ENCODE measurements around the gene CCDC27. TPM values are rescaled to one million over a fixed set of nuclear protein-coding genes. Genes with fewer than 3 reads are reported as not detected.

CCDC27 gene
- total RNA-seq, 1 donor from 2014 or later, result not detected

DNA sequence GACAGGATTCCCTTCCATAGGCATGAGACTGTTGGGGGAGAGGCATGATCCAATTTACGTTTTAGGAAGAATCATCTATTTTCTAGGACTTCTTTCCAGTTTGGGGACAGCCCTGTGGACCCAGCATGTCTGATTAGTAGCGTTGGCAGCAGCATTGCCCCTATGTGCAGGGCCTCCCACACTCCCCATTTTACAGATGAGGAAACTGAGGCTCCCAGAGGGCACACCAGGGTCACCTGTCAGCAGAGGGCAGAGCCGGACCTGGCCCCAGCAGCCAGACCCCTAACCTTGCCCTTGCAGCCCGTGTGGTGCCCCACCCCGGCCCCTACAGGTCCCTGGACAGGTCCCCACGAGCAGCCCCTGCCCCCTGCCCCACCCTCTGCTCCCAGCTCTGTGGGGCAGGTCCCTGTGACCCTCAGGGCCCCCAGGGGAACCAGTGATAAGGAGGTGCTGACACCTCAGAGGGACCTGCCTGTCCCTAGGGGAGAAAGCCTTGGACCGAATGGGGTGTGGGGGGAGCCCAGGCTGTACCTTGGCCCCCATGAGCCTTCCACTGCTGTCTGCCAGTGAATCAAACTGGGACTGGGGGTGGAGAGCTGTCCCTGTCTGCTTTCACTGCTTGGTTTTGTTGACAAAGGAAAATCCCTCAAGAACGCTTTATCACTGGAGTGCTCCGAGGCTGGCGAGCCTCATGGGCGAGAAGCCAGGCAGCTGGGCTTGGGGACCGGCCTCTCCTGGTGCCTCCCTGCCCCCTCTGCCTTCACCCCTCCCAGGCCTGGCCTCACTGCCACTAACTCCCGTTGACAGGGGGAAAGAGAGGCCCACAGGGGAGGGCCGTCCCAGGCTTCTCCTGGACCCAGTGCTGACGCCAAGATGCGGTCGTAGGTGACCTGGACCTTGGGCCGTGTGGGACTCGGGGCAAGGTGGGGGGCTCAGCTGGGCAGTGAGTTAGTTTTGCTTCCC, 39.4 kb upstream of the CCDC27 start:
- no peak for TF ChIP-seq EZH2phosphoT487 (IDR thresholded peaks at IDR 0.05)
- no peak for TF ChIP-seq EZH2 (IDR thresholded peaks at IDR 0.05)
- no peak for TF ChIP-seq CTCF (IDR thresholded peaks at IDR 0.05)
- Histone ChIP-seq H3K4me1 (peaks cover 14% of the 10 kb centered on the region), H3K9ac (no peak overlapping the region), H4K20me1 (ENCODE audit: low read depth) (peaks cover 31% of the 10 kb centered on the region), H3K4me3 (no peak overlapping the region), H2AFZ (replicated peaks) (no peak overlapping the region), H3K79me2 (ENCODE audit: low read depth) (no peaks in the 10 kb centered on the region), H3K4me2 (no peak overlapping the region), H3K27ac (no peak overlapping the region), H3K36me3 (no peaks in the 10 kb centered on the region), H3K9me3 (ENCODE audit: low read depth) (no peaks in the 10 kb centered on the region), H3F3A (ENCODE audit: low read depth) (peaks cover 1% of the 10 kb centered on the region), H3K27me3 (peaks cover 20% of the 10 kb centered on the region)
- no peaks in the 10 kb centered on the region for H3K9me3 Mint-ChIP-seq
- H3K36me3 Mint-ChIP-seq, result no peaks in the 10 kb centered on the region
- H3K4me3 Mint-ChIP-seq, result no peak overlapping the region
- H3K27ac Mint-ChIP-seq, result no peak overlapping the region
- peaks cover 22% of the 10 kb centered on the region for H3K27me3 Mint-ChIP-seq (ENCODE audit: insufficient read depth, low read depth)
- no peak for DNase-seq (ENCODE audit: low spot score)
- peaks cover 17% of the 10 kb centered on the region for H3K4me1 Mint-ChIP-seq

DNA sequence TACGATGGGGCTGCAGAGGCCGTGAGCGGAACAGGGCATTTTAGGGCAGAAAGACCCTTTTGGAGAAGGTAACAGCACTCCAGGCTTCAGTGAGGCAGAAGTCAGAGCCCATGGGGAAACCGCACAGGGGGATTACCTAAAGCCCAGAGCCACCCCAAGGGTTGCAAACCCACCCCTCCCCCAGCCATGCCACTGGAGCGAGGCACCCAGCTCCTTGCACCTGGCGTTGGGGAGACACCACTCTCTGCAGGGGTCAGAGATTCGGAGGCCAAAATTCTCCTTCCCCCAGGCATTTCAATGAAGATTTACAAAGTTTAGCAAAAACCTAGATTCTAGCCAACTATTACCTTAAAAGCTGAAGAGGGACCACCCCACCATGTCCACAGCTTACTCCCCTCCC, 38.4 kb upstream of the CCDC27 start:
- H3K9me3 Mint-ChIP-seq, result no peaks in the 10 kb centered on the region
- no peak for TF ChIP-seq EZH2 (IDR thresholded peaks at IDR 0.05)
- TF ChIP-seq EZH2phosphoT487 (IDR thresholded peaks at IDR 0.05), result no peak
- no peak for TF ChIP-seq CTCF (IDR thresholded peaks at IDR 0.05)
- Histone ChIP-seq H3K9ac (no peak overlapping the region), H2AFZ (replicated peaks) (no peak overlapping the region), H4K20me1 (ENCODE audit: low read depth) (peaks cover 30% of the 10 kb centered on the region), H3K27ac (no peak overlapping the region), H3K79me2 (ENCODE audit: low read depth) (no peaks in the 10 kb centered on the region), H3K9me3 (ENCODE audit: low read depth) (no peaks in the 10 kb centered on the region), H3K27me3 (peaks cover 16% of the 10 kb centered on the region), H3K4me2 (no peak overlapping the region), H3K36me3 (no peaks in the 10 kb centered on the region), H3F3A (ENCODE audit: low read depth) (no peaks in the 10 kb centered on the region), H3K4me1 (peaks cover 4% of the 10 kb centered on the region), H3K4me3 (no peak overlapping the region)
- peaks cover 17% of the 10 kb centered on the region for H3K27me3 Mint-ChIP-seq (ENCODE audit: insufficient read depth, low read depth)
- no peak for DNase-seq (ENCODE audit: low spot score)
- H3K36me3 Mint-ChIP-seq, result no peaks in the 10 kb centered on the region
- no peak overlapping the region for H3K4me3 Mint-ChIP-seq
- H3K4me1 Mint-ChIP-seq, result peaks cover 14% of the 10 kb centered on the region
- no peak overlapping the region for H3K27ac Mint-ChIP-seq

GRCh38 chr1:3714284-3714741, 37.9 kb upstream of the CCDC27 start:
- DNase-seq (ENCODE audit: low spot score), result no peak
- Histone ChIP-seq H3K9me3 (ENCODE audit: low read depth) (no peaks in the 10 kb centered on the region), H3K27ac (no peak overlapping the region), H4K20me1 (ENCODE audit: low read depth) (peaks cover 30% of the 10 kb centered on the region), H3K9ac (no peak overlapping the region), H3K79me2 (ENCODE audit: low read depth) (no peaks in the 10 kb centered on the region), H3F3A (ENCODE audit: low read depth) (no peaks in the 10 kb centered on the region), H3K4me1 (no peaks in the 10 kb centered on the region), H2AFZ (replicated peaks) (no peak overlapping the region), H3K27me3 (peaks cover 15% of the 10 kb centered on the region), H3K36me3 (no peaks in the 10 kb centered on the region), H3K4me3 (no peak overlapping the region), H3K4me2 (no peak overlapping the region)
- H3K4me3 Mint-ChIP-seq, result no peak overlapping the region
- peaks cover 15% of the 10 kb centered on the region for H3K27me3 Mint-ChIP-seq (ENCODE audit: insufficient read depth, low read depth)
- H3K27ac Mint-ChIP-seq, result no peak overlapping the region
- H3K9me3 Mint-ChIP-seq, result no peaks in the 10 kb centered on the region
- peaks cover 14% of the 10 kb centered on the region for H3K4me1 Mint-ChIP-seq
- TF ChIP-seq EZH2phosphoT487 (IDR thresholded peaks at IDR 0.05) (no peak), CTCF (IDR thresholded peaks at IDR 0.05) (no peak), EZH2 (IDR thresholded peaks at IDR 0.05) (no peak)
- H3K36me3 Mint-ChIP-seq, result no peaks in the 10 kb centered on the region

Measured in neural progenitor cell (in vitro differentiated cells).